ENCODE data around the gene TRPV4.

DNA sequence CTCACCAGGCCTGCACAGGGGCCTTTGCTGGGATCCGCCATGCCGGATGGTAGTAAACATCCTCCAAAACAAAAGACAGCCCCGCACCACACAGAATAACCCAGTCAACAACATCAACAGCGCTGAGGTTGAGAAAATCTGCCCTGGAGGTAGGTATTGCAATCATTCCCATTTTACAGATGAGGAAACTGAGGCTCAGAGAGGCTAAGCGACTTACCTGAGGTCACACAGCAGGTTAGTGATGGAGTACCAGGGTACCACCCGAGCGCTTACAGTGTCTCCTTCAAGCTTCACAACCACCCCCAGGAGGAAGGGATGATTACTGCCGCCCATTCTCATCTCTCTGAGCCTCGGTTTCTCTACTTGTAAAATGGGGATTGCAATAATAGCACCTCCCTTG lies 14.9 kb downstream of the TRPV4 start:
- no peak for TF ChIP-seq POLR2AphosphoS5 (IDR thresholded peaks at IDR 0.05; ENCODE audit: insufficient read depth, low read depth, low read length)
- no peak for TF ChIP-seq CTCF (IDR thresholded peaks at IDR 0.05; ENCODE audit: extremely low read depth in 1 of 2, insufficient read depth in 1 of 2, low read depth in 1 of 2, low read length in 2 of 2)
- TF ChIP-seq POLR2A (IDR thresholded peaks at IDR 0.05; ENCODE audit: low read depth, low read length), result no peak
- TF ChIP-seq JUN (IDR thresholded peaks at IDR 0.05; ENCODE audit: borderline replicate concordance, insufficient read depth, insufficient read length, low read depth), result no peak
- no peak for TF ChIP-seq MAX (IDR thresholded peaks at IDR 0.05; ENCODE audit: insufficient read depth, insufficient read length)
- TF ChIP-seq EZH2 (IDR thresholded peaks at IDR 0.05; ENCODE audit: borderline replicate concordance, low read depth, low read length, severe bottlenecking), result no peak

Measured in endothelial cell of umbilical vein (primary cell).